ENCODE data around the gene SLC22A5. TPM values are rescaled to one million over a fixed set of nuclear protein-coding genes. Genes with fewer than 3 reads are reported as not detected.
A peak's percentile ranks its signal among the peaks of the same experiment; 100 is the strongest.

SLC22A5 gene
- total and polyA plus RNA-seq, 9 of the 15 experiments (the other 6 are each of a cell fraction or from before 2014, with no cell fraction given) = 3.0 to 16.6 (median 8.3) TPM

- TF ChIP-seq NBN (IDR thresholded peaks at IDR 0.05; ENCODE audit: low read depth) (no peak), ZNF512 (tag; IDR thresholded peaks at IDR 0.05) (no peak), EGR1 (conservative IDR thresholded peaks at IDR 0.05) (peak; percentile 74), SRSF9 (IDR thresholded peaks at IDR 0.05; ENCODE audit: borderline replicate concordance, low read depth, low read length) (no peak), ZNF583 (CRISPR knock-in tag; IDR thresholded peaks at IDR 0.05) (no peak), RBM39 (optimal IDR thresholded peaks at IDR 0.05; ENCODE audit: low read depth, low read length) (no peak), ATF7 (IDR thresholded peaks at IDR 0.05) (0 out of 2 replicates have a peak, but pooled peaks have one; percentile 11), BACH1 (tag; IDR thresholded peaks at IDR 0.05) (no peak), MNT (conservative IDR thresholded peaks at IDR 0.05) (peak; percentile 31 to 48; a peak in 1 of 4 replicates), FOXM1 (IDR thresholded peaks at IDR 0.05; ENCODE audit: low read depth) (no peak), FOXM1 (CRISPR knock-in tag; IDR thresholded peaks at IDR 0.05; ENCODE audit: low read depth) (no peak), TFE3 (CRISPR knock-in tag; IDR thresholded peaks at IDR 0.05) (no peak), RUNX1 (IDR thresholded peaks at IDR 0.05; ENCODE audit: low read depth) (no peak), RREB1 (CRISPR knock-in tag; IDR thresholded peaks at IDR 0.05) (no peak), CHCHD3 (CRISPR knock-in tag; IDR thresholded peaks at IDR 0.05) (no peak), ZNF197 (CRISPR knock-in tag; IDR thresholded peaks at IDR 0.05; ENCODE audit: low read depth) (no peak), BCOR (IDR thresholded peaks at IDR 0.05) (0 out of 2 replicates have a peak, but pooled peaks have one; percentile 27)
Observed at GRCh38 chr5:132425009-132425937, 55.8 kb downstream of the SLC22A5 start (continued).
